SK-N-SH treated with all-trans-retinoic acid at 6 μM for 48 hours (cell line): ENCODE measurements around the gene ZFYVE1.

ENCODE experiments used
- ATAC-seq: fragments of 200-7000 bp; cut with Tn5 transposase; 3 replicates; pipeline ENCODE4 v1.9.1; 2020; ENCODE audit warnings: mild to moderate bottlenecking, moderate library complexity
- ARNTL ChIP-seq: fragments of 450-650 bp; formaldehyde crosslinking; IDR thresholded peaks from 2 replicates; pipeline ENCODE4 v1.5.0; 2020; ENCODE audit warnings: low read depth, mild to moderate bottlenecking, moderate library complexity, borderline replicate concordance
- BACH2 ChIP-seq: fragments of 250-450 bp; sonication (Bioruptor Pico); IDR thresholded peaks from 2 replicates; pipeline ENCODE4 v1.9.0; 2021; ENCODE audit warnings: mild to moderate bottlenecking, borderline replicate concordance
- CSDC2 ChIP-seq: fragments of 250-450 bp; sonication (Bioruptor Pico); IDR thresholded peaks from 2 replicates; pipeline ENCODE4 v1.5.0; 2020; ENCODE audit warnings: mild to moderate bottlenecking, moderate library complexity
- ESRRG ChIP-seq: fragments of 250-450 bp; sonication (Bioruptor Pico); IDR thresholded peaks from 2 replicates; pipeline ENCODE4 v1.6.1; 2021; ENCODE audit warnings: mild to moderate bottlenecking
- GLIS3 ChIP-seq: fragments of 250-450 bp; sonication (Bioruptor Pico); IDR thresholded peaks from 2 replicates; pipeline ENCODE4 v1.5.0; 2020; ENCODE audit warnings: mild to moderate bottlenecking, moderate library complexity
- OSR1 ChIP-seq: fragments of 250-450 bp; sonication (Bioruptor Pico); IDR thresholded peaks from 2 replicates; pipeline ENCODE4 v1.8.0; 2022; ENCODE audit warnings: moderate library complexity, mild to moderate bottlenecking, inconsistent platforms
- PPARA ChIP-seq: fragments of 250-450 bp; sonication (Bioruptor Pico); IDR thresholded peaks from 2 replicates; pipeline ENCODE4 v1.5.0; 2020; ENCODE audit warnings: mild to moderate bottlenecking, borderline replicate concordance
- RARB ChIP-seq: fragments of 250-450 bp; sonication (Bioruptor Pico); IDR thresholded peaks from 2 replicates; pipeline ENCODE4 v1.8.0; 2021; ENCODE audit warnings: mild to moderate bottlenecking, moderate library complexity
- SNAI2 ChIP-seq: fragments of 250-450 bp; sonication (Bioruptor Pico); IDR thresholded peaks from 2 replicates; pipeline ENCODE4 v1.5.0; 2020; ENCODE audit warnings: mild to moderate bottlenecking, moderate library complexity
- TOX ChIP-seq: fragments of 250-450 bp; sonication (Bioruptor Pico); IDR thresholded peaks from 2 replicates; pipeline ENCODE4 v1.8.0; 2021; ENCODE audit warnings: mild to moderate bottlenecking, moderate library complexity, borderline replicate concordance
- ZC3H10 ChIP-seq: fragments of 250-450 bp; sonication (Bioruptor Pico); IDR thresholded peaks from 2 replicates; pipeline ENCODE4 v1.5.1; 2021; ENCODE audit warnings: mild to moderate bottlenecking, moderate library complexity
- ZFP3 ChIP-seq: fragments of 250-450 bp; sonication (Bioruptor Pico); IDR thresholded peaks from 2 replicates; pipeline ENCODE4 v1.5.0; 2020; ENCODE audit warnings: mild to moderate bottlenecking, moderate library complexity
- ZFP30 ChIP-seq: fragments of 450-650 bp; formaldehyde crosslinking; IDR thresholded peaks from 2 replicates; pipeline ENCODE4 v1.5.0; 2022; ENCODE audit warnings: mild to moderate bottlenecking, moderate library complexity
- ZNF565 ChIP-seq: fragments of 450-650 bp; formaldehyde crosslinking; conservative IDR thresholded peaks from 2 replicates; pipeline ENCODE4 v1.5.0; 2020; ENCODE audit warnings: low read depth, mild to moderate bottlenecking, moderate library complexity
- ZNF70 ChIP-seq: fragments of 450-650 bp; formaldehyde crosslinking; IDR thresholded peaks from 2 replicates; pipeline ENCODE4 v1.5.0; 2020; ENCODE audit warnings: mild to moderate bottlenecking, moderate library complexity
- ZNF8 ChIP-seq: fragments of 450-650 bp; formaldehyde crosslinking; IDR thresholded peaks from 2 replicates; pipeline ENCODE4 v1.5.0; 2020; ENCODE audit warnings: mild to moderate bottlenecking, moderate library complexity
- TF ChIP-seq, protein P1 (sequence below): fragments of 250-450 bp; sonication (Bioruptor Pico); IDR thresholded peaks from 2 replicates; pipeline ENCODE4 v1.5.0; 2020; ENCODE audit warnings: mild to moderate bottlenecking, moderate library complexity
- TF ChIP-seq, protein P2 (sequence below): fragments of 250-450 bp; sonication (Bioruptor Pico); IDR thresholded peaks from 2 replicates; pipeline ENCODE4 v1.5.1; 2021; ENCODE audit warnings: mild to moderate bottlenecking, moderate library complexity
- TF ChIP-seq, protein P3 (sequence below): fragments of 250-450 bp; sonication (Bioruptor Pico); IDR thresholded peaks from 2 replicates; pipeline ENCODE4 v1.5.1; 2020; ENCODE audit warnings: low read depth, mild to moderate bottlenecking, moderate library complexity

ZFYVE1 gene, protein sequence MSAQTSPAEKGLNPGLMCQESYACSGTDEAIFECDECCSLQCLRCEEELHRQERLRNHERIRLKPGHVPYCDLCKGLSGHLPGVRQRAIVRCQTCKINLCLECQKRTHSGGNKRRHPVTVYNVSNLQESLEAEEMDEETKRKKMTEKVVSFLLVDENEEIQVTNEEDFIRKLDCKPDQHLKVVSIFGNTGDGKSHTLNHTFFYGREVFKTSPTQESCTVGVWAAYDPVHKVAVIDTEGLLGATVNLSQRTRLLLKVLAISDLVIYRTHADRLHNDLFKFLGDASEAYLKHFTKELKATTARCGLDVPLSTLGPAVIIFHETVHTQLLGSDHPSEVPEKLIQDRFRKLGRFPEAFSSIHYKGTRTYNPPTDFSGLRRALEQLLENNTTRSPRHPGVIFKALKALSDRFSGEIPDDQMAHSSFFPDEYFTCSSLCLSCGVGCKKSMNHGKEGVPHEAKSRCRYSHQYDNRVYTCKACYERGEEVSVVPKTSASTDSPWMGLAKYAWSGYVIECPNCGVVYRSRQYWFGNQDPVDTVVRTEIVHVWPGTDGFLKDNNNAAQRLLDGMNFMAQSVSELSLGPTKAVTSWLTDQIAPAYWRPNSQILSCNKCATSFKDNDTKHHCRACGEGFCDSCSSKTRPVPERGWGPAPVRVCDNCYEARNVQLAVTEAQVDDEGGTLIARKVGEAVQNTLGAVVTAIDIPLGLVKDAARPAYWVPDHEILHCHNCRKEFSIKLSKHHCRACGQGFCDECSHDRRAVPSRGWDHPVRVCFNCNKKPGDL

DNA sequence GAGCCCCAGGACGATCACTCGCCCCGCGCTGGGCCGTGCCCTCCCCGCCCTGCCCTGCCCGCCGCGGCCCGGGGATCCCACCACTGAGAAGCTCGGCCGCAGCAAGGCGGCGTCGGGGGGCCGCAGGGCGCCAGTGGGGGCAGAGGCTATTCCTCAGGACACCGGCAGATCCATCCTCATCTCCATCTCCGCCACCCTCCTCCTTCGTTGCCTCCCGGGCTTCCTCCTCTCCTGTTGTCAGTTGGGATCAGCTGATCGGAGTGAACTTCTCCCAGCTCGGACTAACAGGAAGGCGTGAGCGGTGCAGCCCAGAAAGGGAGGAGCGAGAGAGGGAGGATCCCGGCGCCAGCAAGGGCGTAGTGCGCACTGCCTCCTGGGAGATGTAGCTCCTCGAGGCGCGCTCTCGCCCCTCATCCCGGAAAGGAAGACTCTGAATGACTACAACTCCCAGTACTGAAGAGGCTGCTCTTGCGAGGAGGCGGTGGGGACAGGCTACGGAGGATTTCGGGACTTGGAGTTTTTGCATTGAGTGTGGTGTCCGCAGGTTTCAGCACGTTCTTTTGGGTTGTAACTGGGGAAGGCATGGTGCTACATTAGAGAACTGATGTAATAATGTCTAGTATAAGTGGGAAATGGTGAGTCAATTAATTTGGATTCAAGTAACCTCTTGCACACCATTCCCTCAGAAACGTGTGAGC is at the start of gene ZFYVE1:
TSS of gene ZFYVE1 (minus strand) at position 262 of the 698 bp plus-strand sequence. CDS start 2,598 bp downstream, outside the sequence.
- peak; percentile 100 for ATAC-seq
- TF ChIP-seq, protein P1, sequence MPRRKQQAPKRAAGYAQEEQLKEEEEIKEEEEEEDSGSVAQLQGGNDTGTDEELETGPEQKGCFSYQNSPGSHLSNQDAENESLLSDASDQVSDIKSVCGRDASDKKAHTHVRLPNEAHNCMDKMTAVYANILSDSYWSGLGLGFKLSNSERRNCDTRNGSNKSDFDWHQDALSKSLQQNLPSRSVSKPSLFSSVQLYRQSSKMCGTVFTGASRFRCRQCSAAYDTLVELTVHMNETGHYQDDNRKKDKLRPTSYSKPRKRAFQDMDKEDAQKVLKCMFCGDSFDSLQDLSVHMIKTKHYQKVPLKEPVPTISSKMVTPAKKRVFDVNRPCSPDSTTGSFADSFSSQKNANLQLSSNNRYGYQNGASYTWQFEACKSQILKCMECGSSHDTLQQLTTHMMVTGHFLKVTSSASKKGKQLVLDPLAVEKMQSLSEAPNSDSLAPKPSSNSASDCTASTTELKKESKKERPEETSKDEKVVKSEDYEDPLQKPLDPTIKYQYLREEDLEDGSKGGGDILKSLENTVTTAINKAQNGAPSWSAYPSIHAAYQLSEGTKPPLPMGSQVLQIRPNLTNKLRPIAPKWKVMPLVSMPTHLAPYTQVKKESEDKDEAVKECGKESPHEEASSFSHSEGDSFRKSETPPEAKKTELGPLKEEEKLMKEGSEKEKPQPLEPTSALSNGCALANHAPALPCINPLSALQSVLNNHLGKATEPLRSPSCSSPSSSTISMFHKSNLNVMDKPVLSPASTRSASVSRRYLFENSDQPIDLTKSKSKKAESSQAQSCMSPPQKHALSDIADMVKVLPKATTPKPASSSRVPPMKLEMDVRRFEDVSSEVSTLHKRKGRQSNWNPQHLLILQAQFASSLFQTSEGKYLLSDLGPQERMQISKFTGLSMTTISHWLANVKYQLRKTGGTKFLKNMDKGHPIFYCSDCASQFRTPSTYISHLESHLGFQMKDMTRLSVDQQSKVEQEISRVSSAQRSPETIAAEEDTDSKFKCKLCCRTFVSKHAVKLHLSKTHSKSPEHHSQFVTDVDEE = peak; percentile 56; the same call in 1 of the 2 replicates
- TF ChIP-seq BACH2 (CRISPR knock-in tag) = no peak
- no peak for TF ChIP-seq CSDC2 (CRISPR knock-in tag)
- TF ChIP-seq ZNF70 = no peak
- no peak for TF ChIP-seq RARB
- no peak for TF ChIP-seq ZFP3
- no peak for TF ChIP-seq ARNTL (CRISPR knock-in tag)
- TF ChIP-seq, all 23 proteins: peak for 1

DNA sequence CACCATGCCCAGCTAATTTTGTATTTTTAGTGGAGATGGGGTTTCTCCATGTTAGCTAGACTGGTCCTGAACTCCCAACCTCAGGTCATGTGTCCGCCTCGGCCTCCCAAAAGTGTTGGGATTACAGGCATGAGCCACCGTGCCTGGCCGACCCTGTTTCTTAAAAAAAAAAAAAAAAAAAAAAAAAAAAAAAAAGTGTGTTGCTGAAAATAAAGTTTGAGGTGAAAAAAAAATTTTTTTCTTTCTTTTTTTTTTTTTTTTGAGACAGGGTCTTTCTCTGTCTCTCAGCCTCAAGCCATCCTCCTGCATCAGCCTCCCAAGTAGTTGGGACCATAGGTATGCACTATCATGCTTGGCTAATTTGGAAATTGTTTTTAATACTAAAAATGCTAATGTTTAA is 42.7 kb upstream of the ZFYVE1 start:
- ATAC-seq = no peak

DNA sequence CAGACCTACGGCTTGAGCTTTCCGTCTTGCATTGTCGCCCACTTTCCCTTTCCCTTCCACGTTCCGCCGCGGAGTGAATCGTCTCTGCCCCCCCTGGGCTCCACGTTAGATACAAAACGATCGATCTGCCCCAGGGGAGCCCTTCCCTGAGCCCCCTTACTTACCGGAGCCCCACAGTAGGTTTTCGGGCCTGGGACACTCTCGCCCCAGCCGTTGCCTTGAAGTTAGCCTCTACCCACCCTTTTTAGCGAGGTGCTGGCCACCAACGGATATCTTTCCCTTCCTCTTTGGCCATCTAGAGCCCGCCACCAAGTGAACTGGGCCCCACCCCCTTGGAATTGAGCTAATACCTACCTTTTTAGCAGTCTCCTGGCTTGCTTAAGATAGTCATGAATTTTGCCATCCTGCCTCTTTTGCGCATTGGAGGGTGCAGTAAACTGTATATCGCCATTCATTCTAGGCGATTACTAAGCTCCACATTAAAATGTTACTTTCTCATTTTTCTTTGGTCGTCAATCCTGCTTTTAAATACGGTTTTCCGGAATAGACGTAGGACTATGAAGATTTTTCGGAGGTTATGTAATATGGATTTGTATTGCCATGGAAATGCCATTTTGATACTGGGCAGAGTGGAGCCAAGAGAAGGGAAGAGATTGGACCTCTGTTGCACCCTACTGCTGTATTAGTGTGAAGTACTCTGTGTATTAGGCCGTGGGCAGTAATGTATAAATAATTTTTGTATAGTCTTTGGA is 32.2 kb upstream of the ZFYVE1 start:
- peak; percentile 45 for ATAC-seq
- TF ChIP-seq OSR1 (CRISPR knock-in tag) (no peak), ZNF8 (CRISPR knock-in tag) (no peak), PPARA (CRISPR knock-in tag) (no peak), ARNTL (CRISPR knock-in tag) (no peak), ESRRG (CRISPR knock-in tag) (no peak), TOX (CRISPR knock-in tag) (no peak), ZC3H10 (CRISPR knock-in tag) (no peak), GLIS3 (no peak), SNAI2 (CRISPR knock-in tag) (no peak), ZFP30 (CRISPR knock-in tag) (no peak), ZNF565 (CRISPR knock-in tag) (no peak)
- TF ChIP-seq, protein P2, sequence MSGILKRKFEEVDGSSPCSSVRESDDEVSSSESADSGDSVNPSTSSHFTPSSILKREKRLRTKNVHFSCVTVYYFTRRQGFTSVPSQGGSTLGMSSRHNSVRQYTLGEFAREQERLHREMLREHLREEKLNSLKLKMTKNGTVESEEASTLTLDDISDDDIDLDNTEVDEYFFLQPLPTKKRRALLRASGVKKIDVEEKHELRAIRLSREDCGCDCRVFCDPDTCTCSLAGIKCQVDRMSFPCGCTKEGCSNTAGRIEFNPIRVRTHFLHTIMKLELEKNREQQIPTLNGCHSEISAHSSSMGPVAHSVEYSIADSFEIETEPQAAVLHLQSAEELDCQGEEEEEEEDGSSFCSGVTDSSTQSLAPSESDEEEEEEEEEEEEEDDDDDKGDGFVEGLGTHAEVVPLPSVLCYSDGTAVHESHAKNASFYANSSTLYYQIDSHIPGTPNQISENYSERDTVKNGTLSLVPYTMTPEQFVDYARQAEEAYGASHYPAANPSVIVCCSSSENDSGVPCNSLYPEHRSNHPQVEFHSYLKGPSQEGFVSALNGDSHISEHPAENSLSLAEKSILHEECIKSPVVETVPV (CRISPR knock-in tag) = no peak
- TF ChIP-seq, protein P3, sequence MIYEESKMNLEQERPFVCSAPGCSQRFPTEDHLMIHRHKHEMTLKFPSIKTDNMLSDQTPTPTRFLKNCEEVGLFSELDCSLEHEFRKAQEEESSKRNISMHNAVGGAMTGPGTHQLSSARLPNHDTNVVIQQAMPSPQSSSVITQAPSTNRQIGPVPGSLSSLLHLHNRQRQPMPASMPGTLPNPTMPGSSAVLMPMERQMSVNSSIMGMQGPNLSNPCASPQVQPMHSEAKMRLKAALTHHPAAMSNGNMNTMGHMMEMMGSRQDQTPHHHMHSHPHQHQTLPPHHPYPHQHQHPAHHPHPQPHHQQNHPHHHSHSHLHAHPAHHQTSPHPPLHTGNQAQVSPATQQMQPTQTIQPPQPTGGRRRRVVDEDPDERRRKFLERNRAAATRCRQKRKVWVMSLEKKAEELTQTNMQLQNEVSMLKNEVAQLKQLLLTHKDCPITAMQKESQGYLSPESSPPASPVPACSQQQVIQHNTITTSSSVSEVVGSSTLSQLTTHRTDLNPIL (CRISPR knock-in tag) = no peak

More for the DNA sequence above, 42.7 kb upstream of the ZFYVE1 start:
- TF ChIP-seq ZNF565 (CRISPR knock-in tag) (no peak), RARB (no peak), ZFP3 (no peak), ZC3H10 (CRISPR knock-in tag) (no peak), ZNF8 (CRISPR knock-in tag) (no peak)
